GM19023 (cell line): ENCODE data around the gene TTLL9.
"Not testable (repeated sequence)": the region's sequence is repeated elsewhere in the genome, so short reads cannot be mapped to it uniquely, and the experiment has no call there.

ENCODE experiments used
- ATAC-seq: cut with Tn5 transposase; IDR thresholded peaks from one replicate; pipeline ENCODE4 v1.9.1; 2021; ENCODE audit warnings: mild to moderate bottlenecking, moderate library complexity; ENCODE audit not compliant: unreplicated experiment

Gene TTLL9

DNA sequence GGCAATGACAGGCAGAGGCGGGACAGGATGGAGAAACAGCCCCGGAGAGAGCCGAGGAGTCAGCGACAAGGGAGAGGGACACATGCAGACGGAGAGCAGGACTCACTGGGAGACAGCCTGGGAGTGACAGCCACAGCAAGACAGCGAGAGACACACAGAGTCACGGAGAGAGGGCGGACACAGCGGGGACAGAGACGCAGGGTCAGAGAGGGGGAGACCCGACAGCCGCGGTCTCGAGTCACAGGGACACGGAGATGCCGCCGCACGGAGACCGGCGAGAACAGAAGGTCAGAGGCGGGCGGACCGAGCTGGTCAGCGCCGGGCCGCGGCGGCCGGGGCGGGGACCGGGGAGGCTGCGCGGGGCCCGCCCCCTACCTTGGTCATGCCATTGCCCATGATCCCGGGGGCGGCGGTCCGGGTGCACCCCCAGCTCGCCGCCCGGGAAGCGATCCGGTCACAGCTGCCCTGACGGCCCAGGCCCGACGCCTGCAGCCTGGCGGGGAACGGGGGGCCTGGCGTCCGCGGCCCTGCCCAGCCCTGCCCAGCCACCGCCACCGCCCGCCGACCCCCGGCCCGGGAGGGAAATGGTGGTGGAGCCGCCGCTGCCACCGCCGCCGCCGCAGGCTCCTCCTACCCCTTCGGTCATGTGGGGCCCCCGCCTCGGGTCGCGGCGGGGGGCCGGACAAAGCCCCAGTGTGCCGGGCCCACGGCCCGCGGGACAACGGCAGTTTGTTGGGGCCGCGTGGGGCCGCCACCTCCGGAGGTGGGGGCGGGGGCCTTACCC, at the start of gene TTLL9, which contains the start of gene DUSP15:
Gene TTLL9 (plus strand): TSS at position 693 of the 784 bp plus-strand sequence. CDS start 493 bp downstream, outside the sequence.
Gene DUSP15 (minus strand): TSS at position 586 of the 784 bp plus-strand sequence. CDS start 190 bp downstream, at position 396.
- no peak for ATAC-seq

GRCh38 chr20:31821427-31821826, 49.0 kb upstream of the TTLL9 start:
- ATAC-seq, result no peak

- ATAC-seq, result peak; percentile 72
These were observed 47.8 kb upstream of the TTLL9 start for GRCh38 chr20:31822421-31823330.

DNA sequence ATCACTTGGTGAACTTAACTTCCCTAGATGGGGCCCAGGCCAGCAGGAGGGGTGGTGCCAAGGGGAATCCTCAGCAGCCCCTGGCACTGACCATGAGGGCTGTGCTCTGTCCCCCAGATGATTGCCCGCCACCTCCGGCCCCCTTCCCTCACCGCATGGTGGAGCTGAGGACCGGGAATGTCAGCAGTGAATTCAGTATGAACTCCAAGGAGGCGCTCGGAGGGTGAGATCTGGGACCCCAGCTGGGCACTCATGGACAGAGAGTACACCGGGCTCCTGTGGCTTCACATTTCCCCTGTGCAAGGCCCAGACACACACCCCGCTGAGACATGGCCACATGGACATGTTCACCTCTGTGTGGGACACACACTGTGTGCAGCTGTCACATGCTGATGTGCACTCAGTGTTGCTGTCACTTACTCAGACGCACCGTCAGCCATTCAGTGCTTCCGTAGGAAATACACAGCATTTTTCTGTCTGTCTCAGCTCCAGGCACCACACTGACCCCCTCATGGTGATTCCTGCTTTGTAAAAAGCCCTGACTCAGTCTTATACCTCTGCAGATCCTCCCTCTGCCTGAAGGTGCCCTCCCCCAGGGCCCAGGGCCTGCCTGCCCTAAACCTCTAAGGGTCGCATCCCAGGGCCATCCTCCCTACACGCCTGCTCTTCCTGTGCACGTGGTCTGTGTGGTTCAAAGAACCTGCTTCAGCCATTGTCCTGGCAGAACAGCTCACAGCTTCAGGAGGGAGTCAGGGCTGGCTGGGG, 46.9 kb upstream of the TTLL9 start:
- no peak for ATAC-seq

GRCh38 chr20:31824125-31824485, 46.3 kb upstream of the TTLL9 start:
- ATAC-seq, result no peak

- ATAC-seq, result no peak
These were observed 45.7 kb upstream of the TTLL9 start for GRCh38 chr20:31824554-31825313.

DNA sequence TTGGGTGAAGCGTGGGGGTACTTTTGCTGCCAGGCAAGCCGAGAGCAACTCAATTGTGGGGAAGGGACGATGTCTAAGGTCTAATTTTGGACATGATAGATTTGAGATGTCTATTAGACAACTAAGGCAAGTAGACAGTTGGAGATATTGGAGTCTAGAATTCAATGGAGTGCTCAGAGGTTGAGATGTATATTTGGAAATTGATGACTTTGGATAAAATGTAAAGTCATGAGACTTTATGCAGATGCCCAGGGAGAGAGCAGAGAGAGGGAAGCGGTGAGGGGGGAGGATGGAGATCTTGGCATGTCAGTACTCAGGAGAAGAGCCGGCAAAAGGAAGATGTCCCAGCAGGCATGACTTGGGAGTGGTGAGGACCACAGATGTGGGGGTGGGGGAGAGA, 44.4 kb upstream of the TTLL9 start:
- ATAC-seq, result no peak

GRCh38 chr20:31827059-31827458, 43.4 kb upstream of the TTLL9 start:
- no peak for ATAC-seq

DNA sequence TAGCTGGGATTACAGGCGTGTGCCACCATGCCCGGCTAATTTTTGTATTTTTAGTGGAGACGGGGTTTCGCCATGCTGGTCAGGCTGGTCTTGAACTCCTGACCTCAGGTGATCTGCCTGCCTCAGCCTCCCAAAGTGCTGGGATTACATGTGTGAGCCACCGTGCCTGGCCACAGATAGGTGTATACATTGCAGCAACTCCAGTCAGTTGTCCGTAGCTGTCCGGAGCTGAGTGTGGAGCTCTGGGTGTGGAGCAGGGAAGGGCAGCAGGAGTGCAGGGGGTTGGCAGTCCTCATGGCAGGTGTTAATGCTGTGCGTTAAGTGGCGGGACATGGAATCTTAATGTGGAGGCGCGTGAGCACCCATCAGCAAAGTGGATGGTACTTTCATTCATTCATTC, 42.4 kb upstream of the TTLL9 start:
- ATAC-seq, result not testable (repeated sequence)

- ATAC-seq, result no peak
These were observed 40.7 kb upstream of the TTLL9 start for GRCh38 chr20:31829731-31830130.

DNA sequence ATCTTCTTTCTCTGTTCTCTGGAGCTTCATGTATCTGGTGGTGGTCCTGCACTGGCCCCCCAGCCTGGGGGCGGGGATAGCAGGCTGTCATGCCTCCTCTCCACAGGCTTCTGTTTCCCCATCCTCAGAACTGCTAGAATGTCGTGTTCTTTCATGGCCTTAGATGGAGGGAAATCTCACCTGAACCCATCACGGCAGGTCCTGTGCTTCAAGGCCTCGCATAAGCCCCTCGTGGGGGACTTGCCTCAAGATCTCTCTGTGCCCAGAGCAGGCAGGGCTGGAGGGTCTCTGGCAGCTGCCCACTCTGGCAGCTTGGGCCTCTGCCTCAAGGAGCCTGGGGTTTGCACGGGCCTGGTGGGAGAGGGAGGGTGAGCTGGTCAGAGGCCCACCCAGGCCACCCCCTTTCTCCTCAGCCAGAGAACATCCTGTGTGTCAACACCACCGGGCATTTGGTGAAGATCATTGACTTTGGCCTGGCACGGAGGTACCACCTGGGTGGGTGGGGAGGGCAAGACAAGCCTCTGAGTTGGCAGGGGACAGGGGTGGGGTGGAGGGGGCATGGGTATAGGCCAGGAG, 39.9 kb upstream of the TTLL9 start:
- ATAC-seq, result no peak

DNA sequence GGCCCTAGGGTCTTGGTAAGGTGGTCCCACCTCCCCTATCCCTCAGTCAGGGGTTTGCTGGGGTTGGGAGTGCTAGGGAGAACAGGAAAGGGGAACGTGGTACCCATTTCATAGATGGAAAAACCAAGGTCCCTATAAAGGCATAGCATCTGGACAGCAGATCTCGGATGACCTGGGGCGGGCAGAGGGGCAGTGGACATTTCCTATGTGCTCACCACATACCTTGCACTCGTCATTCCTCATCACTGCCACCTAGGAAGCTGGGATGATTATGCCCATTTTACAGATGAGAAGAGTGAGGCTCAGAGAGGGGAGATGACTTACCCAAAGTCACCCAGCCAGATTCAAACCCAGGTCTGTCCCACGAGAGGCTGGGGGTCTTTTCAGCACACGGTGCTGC, 39.2 kb upstream of the TTLL9 start:
- no peak for ATAC-seq

DNA sequence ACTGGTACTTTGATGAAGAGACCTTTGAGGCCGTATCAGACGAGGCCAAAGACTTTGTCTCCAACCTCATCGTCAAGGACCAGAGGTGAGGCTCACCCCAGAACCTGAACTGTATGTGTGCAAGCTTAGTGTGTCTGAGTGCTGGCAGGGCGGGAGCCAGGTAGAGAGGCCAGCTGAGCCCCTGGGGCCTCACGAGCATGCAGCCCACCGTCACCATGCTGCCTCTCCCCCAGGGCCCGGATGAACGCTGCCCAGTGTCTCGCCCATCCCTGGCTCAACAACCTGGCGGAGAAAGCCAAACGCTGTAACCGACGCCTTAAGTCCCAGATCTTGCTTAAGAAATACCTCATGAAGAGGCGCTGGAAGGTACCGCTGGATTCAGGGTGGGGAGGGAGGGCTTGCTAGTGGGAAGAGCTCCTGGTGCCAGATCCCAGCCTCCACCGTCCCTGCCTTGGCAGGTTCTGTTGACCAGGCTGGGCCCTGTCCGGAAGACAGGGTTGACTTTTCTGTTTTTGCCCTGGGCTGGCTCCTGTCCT, 38.6 kb upstream of the TTLL9 start:
- ATAC-seq, result no peak

- ATAC-seq, result no peak
These were observed 37.1 kb upstream of the TTLL9 start for GRCh38 chr20:31833130-31833930.

- ATAC-seq, result no peak
These were observed 36.4 kb upstream of the TTLL9 start for GRCh38 chr20:31833931-31834521.

DNA sequence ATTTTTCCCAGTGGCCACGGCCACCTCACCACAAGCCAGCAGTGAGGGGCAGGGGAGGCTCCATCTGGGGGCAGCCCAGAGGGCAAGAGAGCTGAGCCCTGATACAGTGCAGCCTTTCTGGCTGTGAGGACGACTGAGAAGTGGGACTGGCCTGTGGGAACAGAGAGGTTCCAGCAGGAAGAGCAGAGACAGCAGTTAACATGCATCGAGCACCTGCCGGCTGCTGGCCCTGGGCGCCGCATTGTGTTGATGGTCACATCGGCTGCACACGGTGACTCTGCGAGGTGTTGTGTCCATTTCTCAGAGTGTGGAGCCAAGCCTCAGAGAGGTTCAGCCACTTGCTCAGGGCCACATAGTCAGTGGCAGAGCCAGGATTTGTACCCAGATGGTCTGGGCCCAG, 34.9 kb upstream of the TTLL9 start:
- no peak for ATAC-seq

DNA sequence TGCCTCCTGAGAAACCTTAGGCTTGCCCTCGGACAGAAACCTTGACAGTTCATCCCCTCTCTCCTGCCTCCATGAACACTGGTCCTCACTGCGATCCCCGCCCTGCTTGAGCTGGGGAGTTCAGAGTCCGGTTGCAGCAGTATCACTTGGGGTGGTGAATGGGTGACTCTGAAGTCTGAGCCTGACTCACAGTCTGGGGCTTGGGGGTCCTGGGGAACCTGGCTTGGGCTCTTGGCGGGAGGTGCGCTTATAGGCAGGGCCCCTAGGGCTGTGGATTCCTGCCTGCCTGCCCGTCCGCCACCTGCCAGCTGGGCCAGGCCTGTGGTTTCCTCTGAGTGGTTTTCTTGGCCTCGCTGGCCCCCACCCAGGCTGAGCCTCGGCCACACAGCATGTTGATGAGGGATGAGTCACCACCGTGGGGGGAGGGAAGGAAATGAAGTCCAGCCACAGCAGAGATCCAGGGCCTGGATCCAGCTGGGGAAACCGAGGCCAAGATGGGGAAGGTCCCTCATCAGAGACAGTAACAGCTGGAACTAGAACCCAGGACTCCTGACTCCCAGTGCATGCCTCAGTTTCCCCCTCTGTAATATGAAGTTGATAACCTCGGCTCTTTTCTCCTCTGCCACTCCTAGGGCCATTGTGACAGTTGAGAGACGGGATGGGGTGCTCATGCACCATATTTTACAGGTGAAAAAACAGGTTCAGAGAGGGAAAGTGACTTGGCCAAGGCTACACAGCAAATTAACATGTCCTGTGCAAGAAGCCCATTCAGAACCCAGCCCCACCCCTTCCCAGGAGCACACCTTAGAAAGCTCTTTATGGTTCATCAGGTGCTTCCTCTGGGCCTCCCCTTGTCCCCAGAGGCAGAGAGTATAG, 34.2 kb upstream of the TTLL9 start:
- ATAC-seq, result peak; percentile 67
